Measurements from ENCODE around the gene RIOK2. TPM values are rescaled to one million over a fixed set of nuclear protein-coding genes. Genes with fewer than 3 reads are reported as not detected.

RIOK2 gene
- 20.2 and 24.0 TPM in 2 replicates for total RNA-seq

GRCh38 chr5:97183100-97183929 is at the start of gene RIOK2:
RIOK2 (minus strand) TSS chr5:97183247; CDS start chr5:97183191, 56 bp downstream.

GRCh38 chr5:97142521-97143254 is 40.4 kb downstream of the RIOK2 start, which contains the start of gene LIX1:
LIX1 (minus strand) TSS chr5:97142611; CDS start chr5:97142576, 35 bp downstream.

Other genes starting within 250 kb of the RIOK2 start
- 23.1 and 44.2 TPM in 2 replicates for gene LNPEP, start 247.2 kb downstream of the RIOK2 start, total RNA-seq
- gene LIX1, start 40.6 kb downstream of the RIOK2 start, total RNA-seq, result not detected in 2 replicates